NCI-H128 (cell line): Measurements from ENCODE around the gene PSTPIP2.
"Not testable (repeated sequence)": the region's sequence is repeated elsewhere in the genome, so short reads cannot be mapped to it uniquely, and the experiment has no call there.

Source experiments
- DNase-seq: peaks from one replicate; lab custom pipeline; 2025; ENCODE audit not compliant: unreplicated experiment; lab: John Stamatoyannopoulos, UW

The PSTPIP2 gene

DNA sequence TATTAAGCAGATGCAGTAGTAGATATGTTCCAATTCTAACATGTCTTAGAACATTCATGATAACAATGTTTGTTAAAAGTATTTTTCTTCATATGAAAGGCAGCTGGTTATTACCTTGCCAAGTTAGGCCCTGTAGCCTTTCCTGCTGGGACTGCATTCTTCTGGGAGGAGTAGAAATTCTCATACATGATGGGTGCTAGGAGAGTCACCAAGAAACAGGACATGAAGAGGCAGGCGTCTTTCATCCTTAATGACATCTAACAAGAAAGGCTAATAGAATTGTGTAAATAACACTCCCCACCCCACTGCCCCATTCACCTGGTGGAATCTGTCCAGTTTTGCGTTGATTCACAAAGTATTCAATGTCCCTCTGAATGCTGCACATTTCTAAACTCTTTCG, 80.3 kb downstream of the PSTPIP2 start:
- no peak for DNase-seq

DNA sequence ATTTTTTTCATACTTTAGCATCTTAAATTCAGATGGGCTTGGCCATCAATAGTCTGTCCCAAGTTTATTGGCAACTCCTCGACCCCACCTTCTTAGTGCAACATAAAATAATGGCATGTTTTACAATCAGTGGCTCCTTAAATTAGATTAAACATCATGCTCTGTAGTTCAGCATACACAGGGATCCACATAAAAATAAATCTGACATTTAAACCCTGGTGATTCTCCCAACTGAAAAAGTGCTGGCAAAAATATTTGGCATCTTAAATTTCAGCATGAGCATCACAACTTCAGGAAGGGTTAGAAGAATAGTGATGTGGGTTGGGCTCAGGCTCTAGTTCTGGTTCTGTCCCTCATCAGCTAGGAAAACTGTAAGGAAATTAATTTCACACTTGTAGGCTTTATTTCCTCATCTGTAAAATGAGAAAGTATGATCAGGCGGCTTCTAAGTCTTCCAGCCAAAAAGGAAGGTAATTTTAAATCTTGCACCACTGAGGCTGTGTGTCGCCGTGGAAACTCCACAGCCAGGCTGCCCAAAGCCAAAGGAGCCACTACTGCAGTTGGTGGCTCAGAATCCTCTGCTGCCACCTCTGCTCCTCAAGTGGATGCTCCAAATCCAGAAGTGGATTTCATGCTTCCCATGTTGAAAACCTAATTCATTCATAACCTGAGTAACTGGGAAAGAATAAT, 87.4 kb downstream of the PSTPIP2 start:
- no peak for DNase-seq

DNA sequence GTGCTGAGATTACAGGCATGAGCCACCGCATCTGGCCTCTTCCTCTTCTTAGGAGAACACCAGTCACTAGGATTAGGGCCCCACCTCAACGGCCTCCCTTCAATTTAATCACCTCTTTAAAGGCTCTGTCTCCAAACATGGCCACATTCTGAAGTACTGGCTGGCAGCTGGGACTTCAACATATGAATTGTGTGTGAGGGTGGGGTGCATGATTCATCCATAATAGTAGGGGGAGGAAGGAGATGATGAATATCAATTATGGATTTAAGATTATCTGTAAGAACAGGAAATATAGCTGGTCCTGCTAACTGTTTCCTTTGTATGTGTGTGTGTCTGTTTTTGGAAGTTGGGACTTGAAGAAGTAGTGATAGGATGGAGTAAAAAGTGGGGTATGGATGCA, 90.2 kb downstream of the PSTPIP2 start:
- DNase-seq, result no peak

DNA sequence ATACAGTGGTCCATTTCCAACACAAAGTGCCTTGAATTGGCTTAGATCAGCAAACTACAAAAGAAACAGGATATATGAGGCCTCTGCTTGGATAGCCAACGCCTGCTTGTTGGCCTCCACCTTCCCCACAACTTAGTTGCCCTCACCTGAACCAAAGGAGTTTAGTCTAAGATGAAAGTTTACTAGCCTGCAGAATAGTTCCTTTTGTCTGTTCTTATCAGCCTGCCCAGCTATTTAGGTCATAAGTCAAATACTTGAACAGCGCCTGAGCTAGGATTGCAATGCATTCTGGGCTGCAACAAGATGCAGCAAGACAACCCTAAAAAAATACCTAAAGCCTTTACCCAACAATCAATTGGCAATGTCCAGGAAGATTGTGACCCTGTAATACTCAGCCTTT, 91.8 kb downstream of the PSTPIP2 start:
- no peak for DNase-seq

DNA sequence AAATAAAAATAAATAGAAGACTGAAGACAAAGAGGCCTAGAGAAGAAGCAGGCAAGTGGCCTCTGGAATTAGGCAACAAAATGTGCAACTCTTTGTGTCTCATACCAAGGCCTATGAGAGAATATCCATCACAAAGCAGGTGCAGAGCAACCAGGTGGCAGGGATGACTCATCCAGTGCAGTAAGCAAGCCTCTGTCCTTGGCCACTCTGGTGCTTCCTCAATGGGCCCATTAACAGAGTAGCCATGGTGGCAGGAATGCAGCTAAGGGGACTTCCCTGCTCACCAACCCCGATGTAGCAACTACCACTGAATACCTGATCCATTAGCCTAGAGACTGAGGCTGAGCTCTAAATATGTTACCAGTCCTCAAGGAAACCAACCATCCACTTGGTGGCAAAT, 94.0 kb downstream of the PSTPIP2 start:
- no peak for DNase-seq

DNA sequence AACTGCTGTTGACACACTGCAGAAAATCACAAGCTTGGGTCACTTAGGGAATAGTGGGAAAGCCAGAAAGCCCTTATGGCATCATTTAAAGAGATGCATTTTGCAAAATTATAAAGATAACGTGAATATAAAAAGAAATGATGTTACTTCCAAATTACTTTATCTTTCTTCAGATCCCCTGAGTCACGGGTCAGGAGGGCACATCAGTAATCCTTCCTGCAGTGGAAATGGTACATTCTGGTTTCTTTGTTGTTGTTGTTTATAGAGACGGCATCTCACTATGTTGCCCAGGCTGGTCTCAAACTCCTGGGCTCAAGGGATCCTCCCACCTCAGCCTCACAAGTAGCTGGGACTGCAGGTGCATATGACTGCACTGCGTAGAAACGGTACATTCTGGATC, 95.1 kb downstream of the PSTPIP2 start:
- DNase-seq, result no peak

DNA sequence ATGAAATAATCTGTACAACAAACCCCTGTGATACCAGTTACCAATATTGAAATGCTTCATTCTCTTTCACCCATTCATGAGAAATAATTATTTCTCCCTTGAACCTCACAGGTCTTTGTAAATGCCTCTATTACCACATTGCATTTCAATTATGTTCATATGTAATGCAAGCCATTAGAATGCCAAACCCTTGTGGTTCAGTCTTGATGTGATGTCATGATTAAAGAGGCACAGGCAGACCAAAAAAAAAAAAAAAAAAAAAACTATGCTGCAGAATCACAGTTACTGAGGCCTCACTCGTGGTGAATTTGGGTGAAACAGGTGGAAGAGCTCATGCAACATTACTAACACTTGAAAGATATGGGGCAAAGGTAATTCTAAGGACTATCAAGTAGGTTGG, 95.5 kb downstream of the PSTPIP2 start:
- no peak for DNase-seq

DNA sequence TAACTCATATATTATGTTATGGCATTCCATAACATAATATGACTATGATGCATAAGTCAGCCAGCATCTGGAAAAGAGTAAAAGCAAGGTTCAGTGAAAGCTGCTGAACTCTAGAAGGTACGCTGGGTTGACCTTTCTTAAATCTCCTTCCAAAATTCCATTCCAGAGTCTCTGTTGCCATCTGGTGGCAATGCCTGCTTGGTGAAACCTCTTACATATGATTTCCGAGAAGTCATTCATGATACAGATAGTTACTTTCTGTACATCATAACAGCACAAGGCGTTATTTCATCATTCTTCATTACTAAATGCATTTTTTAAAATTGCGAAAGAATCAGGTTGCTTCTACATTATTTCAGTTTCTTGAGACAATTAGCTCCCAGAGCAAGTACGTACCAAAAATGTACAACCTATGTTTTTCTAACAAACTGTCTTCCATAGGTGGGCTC, 97.9 kb downstream of the PSTPIP2 start:
- peak; percentile 80 for DNase-seq

DNA sequence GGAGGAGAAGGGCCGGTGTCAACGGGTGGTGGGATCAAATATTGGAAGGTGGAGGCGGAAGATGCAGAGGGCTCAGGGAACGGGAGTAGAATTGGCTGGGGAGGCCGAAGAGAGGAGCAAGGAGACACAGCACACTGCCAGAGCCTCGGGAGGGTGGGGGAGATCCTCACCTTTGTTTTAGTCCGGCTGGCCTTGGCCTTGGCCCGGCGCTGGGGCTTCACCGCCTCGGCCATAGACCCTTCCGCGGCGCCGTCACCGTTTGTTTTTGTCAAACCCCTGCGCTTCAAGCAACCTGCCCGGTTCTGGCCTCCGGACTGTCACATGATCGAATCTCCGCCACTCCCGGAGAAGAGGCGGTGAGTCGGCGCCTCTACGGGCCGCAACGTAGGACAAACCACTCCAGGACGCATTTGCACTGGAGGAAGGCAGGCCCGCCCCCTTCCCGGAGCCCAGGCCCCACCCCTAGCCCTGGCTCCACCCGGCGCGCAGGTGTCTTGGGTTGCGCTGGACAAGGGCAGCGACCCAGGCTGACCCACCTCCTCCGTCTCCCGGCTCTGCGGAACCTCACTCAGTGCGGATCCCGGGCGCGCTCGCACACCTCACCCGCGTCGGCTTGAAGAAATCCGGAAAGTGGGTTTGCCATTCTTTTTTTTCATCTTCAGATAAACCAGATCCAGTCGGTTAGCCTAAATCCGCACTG, 104.9 kb downstream of the PSTPIP2 start, which contains the start of gene EPG5:
Gene EPG5, minus strand, starts transcription at position 323 of the 700 bp plus-strand sequence. Its CDS starts 90 bp downstream, at position 233.
- peak; percentile 93 for DNase-seq

DNA sequence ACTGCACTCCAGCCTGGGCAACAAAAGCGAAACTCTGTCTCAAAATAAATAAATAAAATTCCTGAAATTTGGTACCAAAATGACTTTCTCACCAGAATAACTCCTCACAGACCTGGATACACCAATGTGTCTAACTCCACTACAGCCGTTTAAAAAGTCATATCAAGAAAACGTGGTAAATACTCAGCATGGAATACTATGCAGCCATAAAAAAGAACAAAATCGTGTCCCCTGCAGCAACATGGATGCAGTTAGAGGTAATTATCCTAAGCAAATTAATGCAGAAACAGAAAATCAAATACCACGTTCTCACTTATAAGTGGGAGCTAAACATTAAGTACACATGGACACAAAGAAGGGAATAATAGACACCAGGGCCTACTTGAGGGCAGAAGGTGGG, 107.1 kb downstream of the PSTPIP2 start:
- not testable (repeated sequence) for DNase-seq

DNA sequence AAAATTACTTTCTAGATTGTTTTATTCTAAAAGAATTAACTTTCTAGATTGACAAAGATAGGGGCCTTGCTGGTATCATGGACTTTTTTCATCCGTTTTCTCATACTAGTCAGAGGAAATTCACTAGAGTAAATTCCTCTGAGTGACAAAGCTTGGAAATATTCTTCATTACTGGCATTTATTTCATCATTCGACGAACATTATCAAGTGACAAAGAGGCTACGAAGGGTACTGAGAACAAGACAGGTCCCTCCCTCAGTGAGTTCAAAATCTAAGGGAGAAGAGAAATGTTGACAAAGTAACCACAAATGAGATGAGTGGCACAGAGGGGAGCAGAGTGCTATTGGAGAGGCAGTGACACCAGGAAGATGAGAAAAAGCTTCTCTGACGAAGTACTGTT, 109.2 kb downstream of the PSTPIP2 start:
- DNase-seq, result no peak

DNA sequence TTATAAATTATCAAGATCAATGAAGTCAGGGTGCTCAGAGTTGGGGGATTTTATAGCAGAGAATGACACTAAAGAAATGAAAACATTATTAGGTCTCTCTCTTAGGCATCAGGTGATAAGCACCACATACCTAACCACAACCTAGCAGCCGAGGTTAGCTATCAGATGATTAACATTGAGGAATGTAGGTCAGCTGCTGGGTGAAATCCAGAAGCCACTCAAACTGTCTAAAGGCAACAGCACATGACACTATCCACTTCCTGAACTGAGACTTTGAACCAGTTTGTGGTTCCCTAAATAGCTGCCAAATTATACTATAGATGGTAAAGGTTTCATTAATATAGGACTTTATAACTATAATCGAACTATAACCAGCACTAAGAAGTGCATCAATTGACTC, 109.6 kb downstream of the PSTPIP2 start:
- no peak for DNase-seq

DNA sequence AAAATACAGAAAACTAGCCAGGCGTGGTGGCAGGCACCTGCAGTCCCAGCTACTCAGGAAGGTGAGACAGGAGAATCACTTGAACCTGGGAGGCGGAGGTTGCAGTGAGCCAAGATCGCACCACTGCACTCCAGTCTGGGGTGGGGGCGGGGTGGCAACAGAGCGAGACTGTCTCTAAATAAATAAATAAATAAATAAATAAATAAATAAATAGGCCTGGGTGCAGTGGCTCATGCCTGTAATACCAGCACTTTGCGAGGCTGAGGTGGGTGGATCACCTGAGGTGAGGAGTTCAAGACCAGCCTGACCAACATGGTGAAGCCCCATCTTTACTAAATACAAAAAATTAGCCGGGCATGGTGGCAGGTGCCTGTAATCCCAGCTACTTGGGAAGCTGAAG, 112.6 kb downstream of the PSTPIP2 start:
- not testable (repeated sequence) for DNase-seq

DNA sequence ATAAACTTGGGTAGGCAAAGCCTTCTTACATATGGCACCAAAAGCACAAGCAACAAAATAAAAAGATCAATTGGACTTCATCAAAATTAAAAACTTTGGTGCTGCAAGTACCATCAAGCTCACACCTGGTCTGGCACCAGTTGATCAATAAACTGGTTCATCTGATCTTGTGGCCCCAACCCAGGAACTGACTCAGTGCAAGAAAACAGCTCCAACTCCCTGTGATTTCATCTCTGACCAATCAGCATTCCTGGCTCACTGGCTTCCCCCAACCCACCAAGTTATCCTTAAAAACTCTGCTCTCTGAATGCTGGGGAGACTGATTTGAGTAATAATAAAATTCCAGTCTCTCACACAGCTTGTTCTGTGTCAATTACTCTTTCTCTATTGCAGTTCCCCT, 113.3 kb downstream of the PSTPIP2 start:
- DNase-seq, result no peak

DNA sequence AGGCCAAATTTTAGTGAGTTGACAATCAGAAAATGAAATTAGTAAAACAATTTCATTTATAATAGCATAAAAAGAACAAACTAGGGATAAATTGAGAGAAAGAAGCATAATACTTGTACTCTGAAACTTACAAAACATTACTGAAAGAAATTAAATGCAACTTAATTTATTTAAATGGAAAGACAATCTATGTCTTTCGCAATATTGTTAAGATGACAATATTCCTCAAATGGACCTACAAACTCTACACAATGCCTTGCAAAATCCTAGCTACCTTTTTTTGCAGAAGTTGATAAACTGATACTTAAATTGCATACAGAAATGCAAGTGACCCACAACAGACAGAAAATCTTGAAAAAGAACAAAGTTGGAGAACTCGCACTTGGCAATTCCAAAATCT, 114.0 kb downstream of the PSTPIP2 start:
- no peak for DNase-seq

DNA sequence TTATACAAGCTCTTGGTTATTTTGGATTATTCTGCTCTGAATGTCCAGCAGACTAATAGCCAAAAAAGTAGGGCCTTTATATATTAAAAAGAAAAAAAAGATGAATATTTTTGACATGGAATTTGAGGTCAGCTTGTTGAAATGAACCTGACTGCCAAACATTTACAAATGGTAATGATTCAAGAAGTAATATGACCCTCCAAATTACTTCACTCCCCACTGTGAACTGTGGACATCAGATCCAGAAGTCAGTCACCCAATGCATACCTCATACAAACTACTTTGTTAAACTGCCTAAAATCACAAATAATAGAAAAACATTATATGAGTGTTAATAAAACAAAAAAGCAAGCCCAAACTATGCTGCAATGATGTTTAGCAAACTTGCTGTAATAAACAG, 115.0 kb downstream of the PSTPIP2 start:
- DNase-seq, result no peak

DNA sequence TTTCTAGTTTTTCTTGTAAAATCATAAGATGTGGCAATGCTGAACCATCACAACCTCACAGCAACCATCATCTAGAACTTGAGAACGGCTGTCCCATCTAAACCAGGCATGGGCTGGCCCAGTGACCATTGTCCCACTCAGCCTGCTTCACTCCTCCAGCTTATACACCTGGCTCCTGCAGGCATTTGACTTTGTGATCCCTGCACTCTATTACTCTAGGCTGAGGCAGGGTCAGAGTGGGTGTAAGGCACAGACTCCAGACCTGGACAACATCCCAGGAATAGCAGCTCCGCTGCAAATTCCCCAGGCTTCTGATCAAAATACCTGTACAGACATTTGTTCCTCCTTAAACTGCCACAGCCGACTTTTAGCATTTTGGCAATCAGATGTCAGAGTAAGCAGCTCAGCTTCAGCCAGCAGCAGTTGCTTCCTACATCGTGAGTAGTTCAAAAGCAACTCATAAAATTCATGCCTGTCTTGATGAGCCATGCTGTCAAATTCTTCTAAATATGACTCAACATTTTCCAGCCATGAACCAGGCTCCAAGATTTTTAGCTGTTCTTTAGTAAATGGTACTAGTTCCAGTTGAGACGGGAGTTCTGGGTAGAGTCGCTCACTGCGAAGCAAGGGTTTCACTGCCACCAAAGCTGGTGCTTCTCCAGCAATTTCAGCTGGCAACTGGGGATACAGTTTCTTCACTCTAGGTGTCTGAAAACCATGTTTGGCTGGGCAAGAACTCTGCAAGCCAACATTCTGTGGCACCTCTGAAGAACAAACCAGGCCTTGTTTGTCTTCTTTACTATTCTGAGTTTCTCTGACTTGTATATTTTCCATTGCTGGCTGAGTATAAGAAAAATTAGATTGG, 117.8 kb downstream of the PSTPIP2 start:
- no peak for DNase-seq

DNA sequence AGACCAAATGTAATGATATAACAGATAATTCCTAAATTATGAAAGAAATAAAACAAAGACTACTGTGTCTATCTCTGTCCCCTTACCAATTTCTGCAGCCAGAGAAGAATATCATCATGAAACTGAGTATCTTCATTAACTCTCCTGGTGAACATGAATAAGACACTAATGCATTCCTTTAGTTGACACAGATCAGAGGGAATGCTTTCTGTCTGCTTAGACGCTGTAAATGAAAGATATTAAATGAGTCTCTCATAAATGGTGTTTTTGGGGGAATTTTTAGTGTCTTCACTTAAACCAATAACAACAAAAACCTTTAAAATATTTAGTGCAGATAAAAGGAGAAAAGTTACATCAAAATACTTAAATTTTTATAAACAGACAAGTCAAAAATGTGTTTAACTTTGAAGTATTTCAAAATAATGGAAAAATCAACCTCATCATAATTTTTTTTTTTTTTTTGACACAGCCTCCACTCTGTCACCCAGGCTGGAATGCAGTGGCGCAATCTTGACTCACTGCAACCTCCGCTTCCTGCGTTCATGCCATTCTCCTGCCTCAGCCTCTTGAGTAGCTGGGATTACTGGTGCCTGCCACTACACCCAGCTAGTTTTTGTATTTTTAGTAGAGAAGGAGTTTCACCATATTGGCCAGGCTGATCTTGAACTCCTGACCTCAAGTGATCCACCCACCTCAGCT, 120.9 kb downstream of the PSTPIP2 start:
- DNase-seq, result no peak

DNA sequence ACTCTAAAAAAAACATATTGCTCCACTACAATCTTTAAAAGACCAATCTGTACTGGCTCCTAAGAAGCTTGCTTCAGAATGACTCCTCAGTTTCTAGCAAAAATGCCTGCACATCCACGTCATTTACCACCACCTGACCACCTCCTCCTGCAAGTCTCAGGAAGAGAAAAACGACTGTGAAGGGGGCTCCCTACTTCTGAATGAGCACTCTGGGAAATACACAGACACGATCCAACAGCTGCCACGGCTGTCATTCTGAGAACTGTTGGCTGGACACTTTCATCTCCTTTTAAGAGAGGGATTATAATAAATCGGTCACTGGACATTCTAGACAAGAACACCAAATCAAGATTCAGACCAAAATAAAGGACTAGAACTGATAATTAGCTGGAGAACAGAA, 126.4 kb downstream of the PSTPIP2 start:
- no peak for DNase-seq

DNA sequence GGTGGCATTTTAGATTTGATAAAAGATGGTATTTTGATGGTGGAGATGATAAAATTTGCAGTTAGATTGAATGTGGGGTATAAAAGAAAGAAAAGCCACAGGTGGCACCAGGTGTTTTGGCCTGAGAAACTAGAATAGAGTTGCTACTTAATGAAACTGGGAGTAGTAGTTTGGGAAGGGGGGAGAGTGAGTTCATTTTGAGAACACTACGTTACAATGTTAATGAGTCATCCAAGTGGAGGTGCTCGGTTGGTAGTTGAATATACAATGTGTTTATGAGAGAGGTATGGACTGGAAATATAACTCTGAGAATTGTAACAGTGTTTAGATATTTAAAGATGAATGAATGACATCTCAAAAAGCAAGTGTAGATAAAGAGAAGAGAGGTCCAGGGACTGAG, 131.3 kb downstream of the PSTPIP2 start:
- no peak for DNase-seq

DNA sequence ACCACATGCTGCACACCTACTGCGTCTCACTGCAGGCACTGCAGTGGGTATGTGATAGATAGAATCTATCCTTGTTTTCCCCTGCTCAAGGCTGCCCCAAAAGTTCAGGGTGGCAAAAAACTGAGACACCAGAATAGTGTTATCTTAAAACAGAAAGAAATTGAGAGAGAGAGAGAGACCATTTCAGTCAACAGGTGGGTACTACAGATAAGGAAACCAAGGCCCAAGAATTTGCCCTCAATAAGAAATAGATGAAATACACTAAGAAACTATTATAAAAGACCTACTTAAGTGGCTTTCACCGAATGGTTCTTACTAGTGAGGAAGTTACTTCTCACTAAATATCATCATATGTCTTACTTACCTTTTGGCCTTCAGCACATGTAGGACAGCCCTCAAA, 132.8 kb downstream of the PSTPIP2 start:
- DNase-seq, result no peak
